GM12865 (cell line): Measurements from ENCODE around the gene ABCD1.

Experiments
- DNase-seq: peaks from one replicate; pipeline ENCODE4 v3.0.0; 2010; ENCODE audit warnings: low read depth
- H3K4me3 ChIP-seq: 2 replicates; pipeline ENCODE4 v1.5.1; 2011; ENCODE audit warnings: mild to moderate bottlenecking, low read depth, low read length, control low read depth
- CTCF ChIP-seq: IDR thresholded peaks from 2 replicates; pipeline ENCODE4 v1.5.1; 2011; ENCODE audit warnings: low read length, control low read depth, low read depth, inconsistent platforms; ENCODE audit not compliant: insufficient read depth; ENCODE audit errors: missing control alignments

The ABCD1 gene

GRCh38 chrX:153769158-153769864 is 44.7 kb downstream of the ABCD1 start:
- no peak overlapping the region for H3K4me3 ChIP-seq

DNA sequence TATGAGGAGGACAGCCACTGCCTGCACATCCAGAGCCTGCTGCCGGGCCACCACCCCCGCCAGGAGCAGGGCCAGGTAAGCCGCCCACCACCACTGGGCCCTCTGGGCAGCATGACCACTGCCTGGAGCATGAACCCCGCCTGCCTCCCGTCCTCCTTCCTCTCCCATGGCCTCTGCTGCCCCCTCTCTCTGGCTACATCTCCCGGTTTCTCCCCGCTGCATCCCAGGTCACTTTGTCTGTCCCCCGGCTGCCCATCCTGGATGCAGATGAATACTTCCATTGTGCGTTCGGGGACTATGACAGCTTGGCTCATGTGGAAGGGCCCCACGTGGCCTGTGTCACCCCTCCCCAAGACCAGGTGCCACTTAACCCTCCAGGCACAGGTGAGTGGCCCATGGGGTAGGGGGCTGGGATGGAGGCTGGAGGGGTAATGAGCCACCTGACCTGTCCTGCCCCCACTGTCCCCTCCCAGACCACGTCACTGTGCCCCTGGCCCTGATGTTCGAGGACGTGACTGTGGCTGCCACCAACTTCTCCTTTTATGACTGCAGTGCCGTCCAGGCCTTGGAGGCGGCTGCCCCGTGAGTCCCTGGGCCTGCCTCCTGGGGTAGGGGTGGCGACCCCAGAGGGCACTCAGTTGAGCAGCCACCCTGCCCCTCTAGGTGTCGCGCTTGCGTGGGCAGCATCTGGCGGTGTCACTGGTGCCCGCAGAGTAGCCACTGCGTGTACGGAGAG is 45.4 kb downstream of the ABCD1 start:
- TF ChIP-seq CTCF = no peak
- no peak overlapping the region for H3K4me3 ChIP-seq
- peak; percentile 0 for DNase-seq

More at GRCh38 chrX:153769158-153769864, 44.7 kb downstream of the ABCD1 start:
- TF ChIP-seq CTCF = no peak
- peak; percentile 0 for DNase-seq

DNA sequence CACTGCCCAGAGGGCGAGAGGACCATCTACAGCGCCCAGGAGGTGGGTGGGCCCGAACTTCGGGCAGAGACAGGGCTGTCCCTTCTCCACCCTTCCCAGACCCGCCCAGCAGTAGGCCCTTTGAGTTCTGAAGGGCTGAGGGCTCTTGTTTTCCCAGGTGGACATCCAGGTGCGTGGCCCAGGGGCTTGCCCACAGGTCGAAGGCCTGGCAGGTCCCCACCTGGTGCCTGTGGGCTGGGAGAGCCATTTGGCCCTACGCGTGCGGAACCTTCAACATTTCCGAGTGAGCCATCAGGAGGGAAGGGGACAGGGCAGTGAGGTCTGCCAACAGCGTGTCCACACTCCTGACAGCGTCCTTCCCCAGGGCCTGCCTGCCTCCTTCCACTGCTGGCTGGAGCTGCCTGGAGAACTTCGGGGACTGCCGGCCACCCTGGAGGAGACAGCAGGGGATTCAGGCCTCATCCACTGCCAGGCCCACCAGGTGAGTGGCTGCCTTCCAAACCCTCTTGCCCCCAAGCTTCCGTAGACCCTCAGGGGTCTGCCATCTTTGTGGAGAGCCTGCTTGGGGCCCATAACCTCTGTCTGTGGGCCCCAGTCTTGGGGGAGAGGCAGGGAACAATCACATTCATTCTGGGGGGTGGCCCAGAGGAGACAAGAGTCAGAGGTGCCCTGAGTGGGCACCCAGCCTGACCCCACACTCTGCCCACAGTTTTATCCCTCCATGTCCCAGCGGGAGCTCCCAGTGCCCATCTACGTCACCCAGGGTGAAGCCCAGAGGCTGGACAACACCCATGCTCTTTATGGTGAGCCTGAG is 46.2 kb downstream of the ABCD1 start:
- TF ChIP-seq CTCF = no peak
- H3K4me3 ChIP-seq = no peak overlapping the region
- DNase-seq = no peak

DNA sequence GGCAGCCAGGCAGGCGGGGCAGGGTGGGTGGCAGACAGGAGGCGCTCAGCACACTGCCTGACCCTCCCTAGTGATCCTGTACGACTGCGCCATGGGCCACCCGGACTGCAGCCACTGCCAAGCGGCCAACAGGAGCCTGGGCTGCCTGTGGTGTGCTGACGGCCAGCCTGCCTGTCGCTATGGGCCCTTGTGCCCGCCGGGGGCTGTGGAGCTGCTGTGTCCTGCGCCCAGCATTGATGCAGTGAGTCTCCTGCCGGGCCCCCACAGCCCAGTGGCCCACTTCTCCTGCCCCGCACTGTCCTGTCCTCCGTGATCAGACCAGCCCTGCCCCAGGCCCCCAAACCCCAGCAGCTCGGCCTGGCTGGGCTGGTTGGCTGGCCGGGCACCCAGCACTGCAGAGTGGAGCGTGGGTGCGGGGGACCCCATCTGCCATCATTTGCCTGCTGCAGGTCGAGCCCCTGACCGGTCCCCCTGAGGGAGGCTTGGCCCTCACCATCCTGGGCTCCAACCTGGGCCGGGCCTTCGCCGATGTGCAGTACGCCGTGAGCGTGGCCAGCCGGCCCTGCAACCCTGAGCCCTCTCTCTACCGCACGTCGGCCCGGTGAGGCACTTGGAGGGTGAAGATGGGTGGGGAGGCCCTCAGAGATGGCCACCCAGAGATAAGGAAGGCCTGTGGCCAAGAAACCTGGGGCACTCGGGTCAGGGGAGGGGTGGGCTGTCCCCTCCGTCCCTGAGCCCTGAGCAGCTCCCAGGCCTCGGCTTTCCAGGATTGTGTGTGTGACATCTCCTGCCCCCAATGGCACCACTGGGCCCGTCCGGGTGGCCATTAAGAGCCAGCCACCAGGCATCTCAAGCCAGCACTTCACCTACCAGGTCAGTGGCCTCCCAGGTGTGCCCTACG is 47.0 kb downstream of the ABCD1 start:
- DNase-seq = peak; percentile 0
- no peak overlapping the region for H3K4me3 ChIP-seq
- TF ChIP-seq CTCF = no peak

- no peak for DNase-seq
- TF ChIP-seq CTCF = no peak
- H3K4me3 ChIP-seq = no peak overlapping the region
Measured at GRCh38 chrX:153772316-153773217, 47.9 kb downstream of the ABCD1 start.

GRCh38 chrX:153773218-153773611 is 48.6 kb downstream of the ABCD1 start:
- no peak overlapping the region for H3K4me3 ChIP-seq
- no peak for TF ChIP-seq CTCF
- no peak for DNase-seq
